HG03280 (cell line): ENCODE data around the gene ZNF782.
"Not testable (repeated sequence)": the region's sequence is repeated elsewhere in the genome, so short reads cannot be mapped to it uniquely, and the experiment has no call there.

Source experiments
- ATAC-seq: cut with Tn5 transposase; IDR thresholded peaks from one replicate; pipeline ENCODE4 v1.9.1; 2021; ENCODE audit warnings: mild to moderate bottlenecking, moderate library complexity; ENCODE audit not compliant: unreplicated experiment

ZNF782 gene

GRCh38 chr9:96854651-96855273 lies 448 bp upstream of the ZNF782 start:
- no peak for ATAC-seq

GRCh38 chr9:96852676-96853075 lies 1.6 kb downstream of the ZNF782 start:
- no peak for ATAC-seq

GRCh38 chr9:96844040-96844439 lies 10.3 kb downstream of the ZNF782 start:
- ATAC-seq: no peak

- no peak for ATAC-seq
These were observed 35.8 kb downstream of the ZNF782 start for GRCh38 chr9:96818533-96818932.

- no peak for ATAC-seq
These were observed 36.3 kb downstream of the ZNF782 start for GRCh38 chr9:96817973-96818372.

- ATAC-seq: no peak
These were observed 40.7 kb downstream of the ZNF782 start for GRCh38 chr9:96813607-96814006.

- ATAC-seq: not testable (repeated sequence)
These were observed 55.4 kb downstream of the ZNF782 start for GRCh38 chr9:96798959-96799358.

- ATAC-seq: no peak
These were observed 70.3 kb downstream of the ZNF782 start for GRCh38 chr9:96784021-96784420.

GRCh38 chr9:96782235-96782634 lies 72.1 kb downstream of the ZNF782 start:
- ATAC-seq: no peak

- no peak for ATAC-seq
These were observed 72.8 kb downstream of the ZNF782 start for GRCh38 chr9:96781552-96781951.

GRCh38 chr9:96779089-96779488 lies 75.2 kb downstream of the ZNF782 start:
- ATAC-seq: no peak

- no peak for ATAC-seq
These were observed 76.9 kb downstream of the ZNF782 start for GRCh38 chr9:96777426-96777864.

- no peak for ATAC-seq
These were observed 83.2 kb downstream of the ZNF782 start for GRCh38 chr9:96771124-96771523.

GRCh38 chr9:96769989-96770388 lies 84.3 kb downstream of the ZNF782 start:
- no peak for ATAC-seq
